Right lobe of liver (tissue), 4 donors: ENCODE results near the gene LRBA.

Experiments used
- CTCF ChIP-seq, 4 donors: fragments of 200-600 bp in 3 of 4; fragments of 450-650 bp in 1 of 4; IDR thresholded peaks; one replicate each; pipeline versions ENCODE4 v1.5.1 to v1.8.0; 2016 to 2022; ENCODE audit warnings: antibody characterized with exemption in 4 of 4, mild to moderate bottlenecking in 2 of 4
- POLR2A ChIP-seq: fragments of 450-650 bp; IDR thresholded peaks from one replicate; pipeline ENCODE4 v1.6.1; 2017; ENCODE audit warnings: antibody characterized with exemption, mild to moderate bottlenecking
- donor health status: DM: no; HTN: no; CAD: no.
- donor health status: DM: no; HTN: no; CAD: no.
- donor health status: DM: no; HTN: yes; CAD: no.

- TF ChIP-seq POLR2A, result no peak
- TF ChIP-seq CTCF (IDR thresholded peaks at IDR 0.05), result no peak
Measured at GRCh38 chr4:150371869-150372268, 643.2 kb downstream of the LRBA start.
